ENCODE measurements around the gene ITGB3BP.

The ITGB3BP gene

GRCh38 chr1:63524201-63524600 lies 1.2 kb upstream of the ITGB3BP start:
- peak overlapping the region; percentile 97 to 99 (median 99) for H3K27ac Mint-ChIP-seq
- peak overlapping the region; percentile 89 to 96 (median 95) for H3K4me3 Mint-ChIP-seq
- H3K27me3 Mint-ChIP-seq (ENCODE audit: low read depth) = no peaks in the 10 kb centered on the region
- H3K9me3 Mint-ChIP-seq = no peaks in the 10 kb centered on the region
- peaks cover 19% of the 10 kb centered on the region for H3K4me1 Mint-ChIP-seq
- TF ChIP-seq CTCF (IDR thresholded peaks at IDR 0.05; ENCODE audit: unreplicated experiment in 3 of 3) = no peak
- H3K36me3 Mint-ChIP-seq (ENCODE audit: low read depth) = peaks cover 11% of the 10 kb centered on the region

DNA sequence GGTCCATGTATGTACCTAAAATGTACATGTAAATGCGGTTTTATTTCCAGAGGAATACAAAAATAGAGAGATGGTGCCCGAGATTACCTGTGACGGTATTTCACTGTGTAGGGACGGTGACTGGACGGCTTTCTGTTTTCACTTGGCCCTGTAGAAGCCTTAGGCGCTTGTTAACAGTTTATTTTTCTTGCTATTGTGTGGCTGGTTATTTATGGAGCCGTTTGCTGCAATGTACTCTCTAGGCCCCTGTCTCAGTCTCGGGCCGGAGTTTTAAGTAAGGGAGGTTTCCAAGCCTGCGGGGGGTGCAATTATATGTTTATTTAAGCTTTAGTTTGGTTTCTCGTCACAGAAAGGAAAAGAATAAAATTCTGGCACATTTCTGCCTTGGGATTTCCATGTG lies 713 bp upstream of the ITGB3BP start:
- peaks cover 11% of the 10 kb centered on the region for H3K36me3 Mint-ChIP-seq (ENCODE audit: low read depth)
- no peaks in the 10 kb centered on the region for H3K9me3 Mint-ChIP-seq
- peaks cover 19% of the 10 kb centered on the region for H3K4me1 Mint-ChIP-seq
- no peaks in the 10 kb centered on the region for H3K27me3 Mint-ChIP-seq (ENCODE audit: low read depth)
- peak overlapping the region; percentile 89 to 96 (median 95) for H3K4me3 Mint-ChIP-seq
- TF ChIP-seq CTCF (IDR thresholded peaks at IDR 0.05; ENCODE audit: unreplicated experiment in 3 of 3) = no peak
- peak overlapping the region; percentile 97 to 99 (median 99) for H3K27ac Mint-ChIP-seq

GRCh38 chr1:63516629-63517028 lies 6.4 kb downstream of the ITGB3BP start:
- Mint-ChIP-seq H3K9me3 (peaks cover 5% of the 10 kb centered on the region), H3K27ac (no peak overlapping the region), H3K4me3 (no peak overlapping the region), H3K27me3 (ENCODE audit: low read depth) (no peaks in the 10 kb centered on the region), H3K4me1 (no peaks in the 10 kb centered on the region), H3K36me3 (ENCODE audit: low read depth) (peaks cover 17% of the 10 kb centered on the region)
- TF ChIP-seq CTCF (IDR thresholded peaks at IDR 0.05; ENCODE audit: unreplicated experiment in 3 of 3) = no peak

DNA sequence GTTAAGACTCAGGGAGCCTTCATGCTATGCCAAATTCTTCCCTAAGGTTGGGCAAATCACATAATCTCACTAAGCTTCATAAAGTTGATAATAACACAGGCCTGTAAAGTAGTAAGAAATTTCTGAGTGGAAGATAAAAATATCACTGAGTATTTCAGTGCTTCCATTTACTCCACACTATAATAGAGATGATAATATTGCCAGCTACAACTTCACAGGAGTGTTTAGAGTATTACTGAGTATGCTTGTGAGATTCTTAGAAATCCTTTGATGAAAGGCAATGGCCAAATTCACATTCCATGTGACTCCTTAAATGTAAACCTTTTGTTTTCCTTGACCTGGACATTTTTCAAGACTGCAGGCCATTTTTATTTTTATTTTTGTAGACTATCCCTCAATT lies 10.4 kb downstream of the ITGB3BP start:
- H3K4me1 Mint-ChIP-seq = no peaks in the 10 kb centered on the region
- no peaks in the 10 kb centered on the region for H3K27me3 Mint-ChIP-seq (ENCODE audit: low read depth)
- H3K36me3 Mint-ChIP-seq (ENCODE audit: low read depth) = peaks cover 20% of the 10 kb centered on the region
- no peak for TF ChIP-seq CTCF (IDR thresholded peaks at IDR 0.05; ENCODE audit: unreplicated experiment in 3 of 3)
- H3K9me3 Mint-ChIP-seq = peaks cover 5% of the 10 kb centered on the region
- H3K27ac Mint-ChIP-seq = no peak overlapping the region
- H3K4me3 Mint-ChIP-seq = no peak overlapping the region

DNA sequence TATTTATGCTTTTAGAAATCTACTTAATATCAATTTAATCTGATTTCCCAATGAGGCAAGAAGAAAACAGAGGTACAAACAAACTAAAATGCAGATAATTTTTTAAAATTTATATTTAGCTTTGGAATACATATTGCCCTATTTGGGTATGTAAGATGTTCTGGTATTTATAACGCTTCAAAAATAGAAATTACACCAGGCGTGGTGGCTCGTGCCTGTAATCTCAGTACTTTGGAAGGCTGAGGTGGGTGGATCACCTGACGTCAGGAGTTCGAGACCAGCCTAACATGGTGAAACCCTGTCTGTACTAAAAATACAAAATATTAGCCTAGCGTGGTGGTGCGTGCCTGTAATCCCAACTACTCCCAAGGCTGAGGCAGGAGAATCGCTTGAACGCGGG lies 13.3 kb downstream of the ITGB3BP start:
- Mint-ChIP-seq H3K4me1 (no peaks in the 10 kb centered on the region), H3K27ac (no peak overlapping the region), H3K36me3 (ENCODE audit: low read depth) (peaks cover 38% of the 10 kb centered on the region), H3K27me3 (ENCODE audit: low read depth) (no peaks in the 10 kb centered on the region), H3K4me3 (no peak overlapping the region), H3K9me3 (peaks cover 8% of the 10 kb centered on the region)
- TF ChIP-seq CTCF (IDR thresholded peaks at IDR 0.05; ENCODE audit: unreplicated experiment in 3 of 3) = no peak

DNA sequence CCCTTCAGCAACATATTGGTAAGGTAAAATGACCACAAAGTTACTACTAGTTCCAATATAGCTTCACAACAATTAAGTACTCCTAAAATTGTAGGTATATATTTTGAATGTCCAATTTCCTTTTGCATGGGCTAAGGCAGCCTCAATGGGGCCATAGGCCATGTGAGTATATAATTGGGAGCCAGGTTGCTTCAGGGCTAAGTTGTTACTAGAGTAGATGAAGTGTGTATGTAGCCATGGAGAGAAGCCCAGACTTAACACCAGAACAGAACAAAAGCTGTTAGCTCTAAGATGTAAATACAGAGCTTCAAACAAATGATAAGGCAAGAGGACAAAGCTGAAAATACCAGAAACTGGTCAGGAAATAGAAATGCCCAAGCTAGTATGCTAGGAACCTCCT lies 16.2 kb downstream of the ITGB3BP start:
- H3K9me3 Mint-ChIP-seq = peaks cover 16% of the 10 kb centered on the region
- no peak for TF ChIP-seq CTCF (IDR thresholded peaks at IDR 0.05; ENCODE audit: unreplicated experiment in 3 of 3)
- no peak overlapping the region for H3K27ac Mint-ChIP-seq
- no peaks in the 10 kb centered on the region for H3K27me3 Mint-ChIP-seq (ENCODE audit: low read depth)
- no peaks in the 10 kb centered on the region for H3K4me1 Mint-ChIP-seq
- H3K36me3 Mint-ChIP-seq (ENCODE audit: low read depth) = peaks cover 35% of the 10 kb centered on the region
- no peak overlapping the region for H3K4me3 Mint-ChIP-seq

All from nephron (organoid).